ENCODE results near the gene ADIPOR1.

Gene ADIPOR1

GRCh38 chr1:202968895-202969295 lies 10.8 kb upstream of the ADIPOR1 start:
- peak; percentile 60 for DNase-seq

- no peak for DNase-seq
These were observed 10.2 kb upstream of the ADIPOR1 start for GRCh38 chr1:202968351-202968750.

- peak; percentile 47 for DNase-seq
These were observed 9.7 kb upstream of the ADIPOR1 start for GRCh38 chr1:202967684-202968281.

GRCh38 chr1:202966006-202966898 lies 8.1 kb upstream of the ADIPOR1 start:
- DNase-seq, result no peak

- DNase-seq, result no peak
These were observed 7.3 kb upstream of the ADIPOR1 start for GRCh38 chr1:202965422-202965821.

- no peak for DNase-seq
These were observed 6.8 kb upstream of the ADIPOR1 start for GRCh38 chr1:202964791-202965410.

GRCh38 chr1:202961220-202961880 lies 3.2 kb upstream of the ADIPOR1 start:
- no peak for DNase-seq

- DNase-seq, result no peak
These were observed 1.1 kb upstream of the ADIPOR1 start for GRCh38 chr1:202959276-202959620.

- DNase-seq, result no peak
These were observed 598 bp upstream of the ADIPOR1 start for GRCh38 chr1:202958544-202959275.

- no peak for DNase-seq
These were observed 1.1 kb downstream of the ADIPOR1 start for GRCh38 chr1:202956969-202957368.

- no peak for DNase-seq
These were observed 3.9 kb downstream of the ADIPOR1 start for GRCh38 chr1:202954057-202954745.

- no peak for DNase-seq
These were observed 4.7 kb downstream of the ADIPOR1 start for GRCh38 chr1:202953392-202953791.

GRCh38 chr1:202952818-202953217 lies 5.3 kb downstream of the ADIPOR1 start:
- peak; percentile 42 for DNase-seq

- DNase-seq, result no peak
These were observed 6.0 kb downstream of the ADIPOR1 start for GRCh38 chr1:202952099-202952498.

GRCh38 chr1:202951437-202951836 lies 6.7 kb downstream of the ADIPOR1 start:
- no peak for DNase-seq

GRCh38 chr1:202945483-202945882 lies 12.6 kb downstream of the ADIPOR1 start:
- DNase-seq, result no peak

- no peak for DNase-seq
These were observed 13.6 kb downstream of the ADIPOR1 start for GRCh38 chr1:202944438-202944921.

- no peak for DNase-seq
These were observed 15.7 kb downstream of the ADIPOR1 start for GRCh38 chr1:202942426-202942825.

- DNase-seq, result no peak
These were observed 16.7 kb downstream of the ADIPOR1 start for GRCh38 chr1:202941372-202941771.

- no peak for DNase-seq
These were observed 17.6 kb downstream of the ADIPOR1 start for GRCh38 chr1:202940561-202940960.

- no peak for DNase-seq
These were observed 19.7 kb downstream of the ADIPOR1 start for GRCh38 chr1:202938287-202938925.

Data from activated CD4-positive, alpha-beta T cell treated with anti-CD3 and anti-CD28 coated beads, Interleukin-2, Interleukin-6, amounts not matched to agents 100 ng/mL and 50 ng/mL, durations not matched to agents 16 hours and 8 hours (primary cell).